ENCODE data around the gene HTR6.

HTR6 gene

DNA sequence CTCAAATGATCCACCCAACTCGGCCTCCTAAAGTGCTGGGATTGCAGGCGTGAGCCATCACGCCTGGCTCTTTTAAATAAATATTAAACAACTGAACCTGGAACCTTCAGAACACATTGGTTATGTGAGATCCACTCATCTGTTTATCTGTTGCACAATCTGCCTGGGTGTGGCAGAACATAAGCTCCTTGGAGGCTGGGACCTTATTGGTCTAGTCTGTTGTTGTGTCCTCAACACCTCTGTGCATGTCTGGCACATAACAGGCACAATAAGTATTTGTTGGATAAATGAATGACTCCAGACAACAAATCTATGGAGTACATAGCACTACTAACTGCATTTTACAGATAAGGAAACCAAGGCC, 24.7 kb upstream of the HTR6 start:
- DNase-seq: no peak

DNA sequence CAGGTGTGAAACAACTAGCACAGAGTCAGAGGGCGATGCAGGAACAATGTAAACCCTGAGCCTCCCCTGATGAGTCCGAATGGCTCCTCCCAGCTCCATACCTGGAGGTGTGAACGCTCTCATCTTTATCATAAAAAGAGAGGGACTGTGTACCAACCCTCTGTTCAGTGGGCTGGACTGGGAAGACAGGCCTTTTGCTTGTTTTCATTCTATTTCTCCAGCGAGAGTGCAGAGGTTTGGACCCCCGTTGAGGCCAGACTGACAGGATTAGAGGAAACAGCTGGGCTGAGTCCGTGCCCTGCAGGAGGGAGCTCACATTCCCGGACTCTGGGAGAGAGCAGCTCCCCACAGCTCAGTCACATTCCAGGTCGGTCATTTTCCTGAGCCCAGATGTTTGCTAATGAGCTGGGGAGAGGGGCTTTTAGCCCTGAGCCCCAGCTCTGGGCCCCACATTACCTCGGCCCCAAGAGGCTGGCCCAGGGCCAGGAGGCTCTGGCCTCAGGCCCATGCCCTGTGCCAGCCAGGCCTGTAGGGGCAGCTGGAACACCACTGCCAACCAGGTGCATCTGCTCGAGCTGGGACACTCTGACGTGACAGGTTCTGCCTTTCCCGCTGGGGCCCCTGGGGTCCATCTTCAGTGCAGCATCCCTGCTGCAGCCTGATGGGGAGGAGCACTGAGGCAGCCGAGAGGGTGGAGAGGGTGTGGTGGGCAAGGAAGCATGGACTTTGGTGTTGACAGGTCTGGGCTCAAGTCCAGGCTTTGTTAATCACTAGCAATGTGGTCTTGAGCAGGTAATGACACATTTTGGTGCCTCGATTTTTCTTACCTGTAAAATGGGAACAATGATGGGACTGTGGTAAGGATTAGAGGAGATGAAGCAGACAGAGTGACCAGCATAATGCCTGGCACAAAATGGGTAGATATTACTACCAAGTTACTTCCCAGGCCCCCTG, 24.0 kb upstream of the HTR6 start:
- DNase-seq: peak; percentile 50

DNA sequence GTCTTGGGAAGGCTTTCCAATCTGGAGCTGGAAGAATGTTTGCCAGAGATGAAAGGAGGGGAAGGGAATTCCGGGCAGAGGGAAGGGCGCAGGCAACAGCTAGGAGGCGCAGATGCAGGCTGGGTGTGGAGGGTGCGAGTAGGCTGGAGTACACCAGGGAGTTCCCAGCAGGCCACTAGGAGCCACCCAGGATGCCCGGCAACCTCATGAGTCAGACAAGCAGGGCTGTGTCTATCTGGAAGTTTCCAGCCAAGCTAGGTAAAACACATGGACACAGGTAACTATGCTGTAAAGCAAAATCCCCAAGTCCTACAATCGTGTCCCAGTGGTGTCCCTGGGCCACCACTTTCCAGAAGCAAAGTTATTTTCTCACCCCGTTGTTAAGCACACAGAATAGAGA, 21.6 kb upstream of the HTR6 start:
- no peak for DNase-seq

DNA sequence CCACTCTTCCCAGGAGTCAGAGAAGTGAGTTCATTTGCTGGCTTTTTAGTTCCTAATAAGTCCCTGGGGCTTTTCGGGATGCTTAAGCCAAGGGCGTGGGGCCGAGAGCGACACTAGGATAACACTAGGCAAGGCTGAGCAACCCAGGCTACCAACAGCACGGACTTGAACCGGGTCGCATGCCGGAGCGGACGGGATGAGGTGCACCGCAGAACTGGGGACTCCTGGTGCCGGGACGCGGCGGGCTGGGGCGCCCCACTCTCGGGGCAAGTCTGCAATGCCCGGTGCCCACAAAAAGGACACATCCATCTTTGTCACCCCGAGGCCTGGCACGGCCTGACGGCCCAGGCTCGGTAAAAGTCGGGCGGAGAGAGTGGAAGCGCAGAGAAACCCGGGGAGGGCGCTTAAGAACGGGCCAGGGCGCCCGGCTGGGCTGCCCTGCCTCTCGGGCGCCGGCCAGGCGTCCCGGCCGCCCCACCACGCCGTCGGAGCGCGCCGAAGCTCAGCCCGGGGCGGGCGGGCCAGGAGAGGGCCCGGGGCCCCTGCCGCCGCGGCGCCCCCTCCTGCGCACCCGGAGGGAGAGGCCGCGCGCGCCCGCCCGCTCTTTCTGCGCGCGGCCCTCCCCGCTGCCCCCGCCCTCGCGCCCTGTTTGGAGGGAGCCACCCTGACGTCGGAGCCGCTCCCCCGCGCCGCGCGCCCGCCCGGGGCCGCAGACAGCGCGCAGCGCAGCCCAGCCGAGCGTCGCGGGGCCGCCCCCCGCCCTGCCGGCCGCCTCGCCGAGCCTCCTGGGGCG, 20.9 kb upstream of the HTR6 start, which contains the start of gene NBL1:
TSS of gene NBL1 (plus strand) at position 710 of the 793 bp plus-strand sequence. CDS start 10,720 bp downstream, outside the sequence.
- DNase-seq: peak; percentile 82

DNA sequence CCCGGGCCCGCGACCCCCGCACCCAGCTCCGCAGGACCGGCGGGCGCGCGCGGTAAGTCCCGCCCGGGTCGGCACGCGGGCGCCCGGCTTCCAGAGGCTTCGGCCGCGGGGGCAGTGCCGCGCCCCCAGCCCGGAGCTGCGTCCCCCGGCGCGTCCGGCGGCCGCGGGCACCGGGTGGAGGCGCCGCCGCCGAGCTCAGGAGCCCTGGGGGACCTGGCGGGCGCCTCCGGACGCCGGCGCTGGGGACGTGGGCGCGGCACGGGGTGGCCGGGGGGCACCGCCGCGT, 20.3 kb upstream of the HTR6 start:
- no peak for DNase-seq

DNA sequence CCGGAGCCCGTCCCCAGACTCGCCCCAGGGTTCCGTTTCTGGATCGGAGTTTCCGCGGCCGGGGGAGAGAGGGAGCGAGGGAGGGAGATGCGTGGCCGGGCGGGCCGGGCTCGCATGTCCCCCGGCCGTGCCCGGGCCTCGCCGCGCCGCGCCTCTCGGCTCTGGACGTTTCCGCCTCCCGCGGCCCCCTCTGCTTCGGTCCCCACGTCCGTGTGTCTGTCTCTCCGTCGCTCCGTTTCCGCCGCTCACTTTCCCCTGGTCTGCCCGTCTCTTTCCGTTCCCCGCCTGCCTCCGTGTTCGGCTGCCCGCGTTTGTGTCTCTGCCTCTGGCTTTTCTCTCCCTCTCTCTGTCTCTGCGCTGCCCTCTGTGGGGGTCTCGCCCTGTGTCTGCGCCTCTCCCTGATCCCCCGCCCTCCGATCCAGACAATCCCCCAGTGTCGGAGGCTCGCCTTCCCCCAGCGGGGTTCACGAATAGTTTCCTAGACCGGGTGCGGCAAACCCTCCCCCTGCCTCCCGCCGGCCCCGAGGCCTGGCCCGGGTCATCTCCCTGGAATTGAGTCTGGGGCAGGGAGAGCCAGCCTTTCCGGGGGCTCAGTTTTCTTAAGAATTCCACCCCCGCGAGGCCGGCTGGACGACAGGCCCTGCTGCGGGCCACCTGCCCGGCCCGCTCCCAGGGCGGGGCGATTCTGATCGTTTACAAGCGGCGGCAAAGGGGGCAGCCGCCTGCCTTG, 19.8 kb upstream of the HTR6 start:
- peak; percentile 45 for DNase-seq

DNA sequence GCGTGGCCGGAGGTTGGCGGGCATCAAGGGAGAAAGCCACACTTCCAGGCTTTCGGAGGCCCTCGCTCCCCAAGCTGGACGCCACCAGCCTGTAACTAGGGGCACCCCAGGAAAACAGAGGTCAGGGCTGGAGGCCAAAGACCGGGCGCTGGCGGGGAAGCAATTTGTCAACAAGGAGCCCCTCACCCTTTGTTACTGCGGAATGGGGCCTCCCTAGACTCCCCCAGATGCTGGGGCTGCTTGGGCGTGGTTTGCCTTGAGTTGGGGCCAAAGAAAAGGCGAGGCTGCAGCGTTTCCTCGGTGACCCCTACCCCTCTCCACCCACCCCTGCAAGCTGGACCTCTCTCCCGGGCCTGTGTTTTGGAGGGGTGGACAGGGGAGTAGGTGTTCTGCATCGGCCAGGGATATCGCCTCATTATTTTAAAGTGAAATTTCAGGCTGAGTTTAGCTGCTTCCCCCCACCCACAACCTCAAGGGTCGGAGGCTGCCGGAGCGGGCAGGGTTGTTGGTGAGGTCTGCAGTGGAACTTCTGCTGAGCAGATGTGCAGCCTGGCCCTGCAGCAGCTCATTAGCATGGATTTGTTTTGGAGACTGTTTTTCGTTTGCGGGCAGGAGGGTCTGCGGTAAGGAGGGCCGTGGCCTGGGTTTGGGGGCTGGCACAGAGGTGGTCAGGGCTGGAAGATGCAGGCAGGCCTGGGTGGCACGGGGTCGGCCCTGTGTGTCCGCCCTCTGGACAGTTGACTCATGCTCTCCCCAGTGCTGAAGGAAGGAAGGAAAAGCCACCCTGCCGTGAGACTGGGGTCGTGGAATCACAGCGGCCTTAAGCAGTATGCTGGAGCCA, 19.0 kb upstream of the HTR6 start:
- no peak for DNase-seq

DNA sequence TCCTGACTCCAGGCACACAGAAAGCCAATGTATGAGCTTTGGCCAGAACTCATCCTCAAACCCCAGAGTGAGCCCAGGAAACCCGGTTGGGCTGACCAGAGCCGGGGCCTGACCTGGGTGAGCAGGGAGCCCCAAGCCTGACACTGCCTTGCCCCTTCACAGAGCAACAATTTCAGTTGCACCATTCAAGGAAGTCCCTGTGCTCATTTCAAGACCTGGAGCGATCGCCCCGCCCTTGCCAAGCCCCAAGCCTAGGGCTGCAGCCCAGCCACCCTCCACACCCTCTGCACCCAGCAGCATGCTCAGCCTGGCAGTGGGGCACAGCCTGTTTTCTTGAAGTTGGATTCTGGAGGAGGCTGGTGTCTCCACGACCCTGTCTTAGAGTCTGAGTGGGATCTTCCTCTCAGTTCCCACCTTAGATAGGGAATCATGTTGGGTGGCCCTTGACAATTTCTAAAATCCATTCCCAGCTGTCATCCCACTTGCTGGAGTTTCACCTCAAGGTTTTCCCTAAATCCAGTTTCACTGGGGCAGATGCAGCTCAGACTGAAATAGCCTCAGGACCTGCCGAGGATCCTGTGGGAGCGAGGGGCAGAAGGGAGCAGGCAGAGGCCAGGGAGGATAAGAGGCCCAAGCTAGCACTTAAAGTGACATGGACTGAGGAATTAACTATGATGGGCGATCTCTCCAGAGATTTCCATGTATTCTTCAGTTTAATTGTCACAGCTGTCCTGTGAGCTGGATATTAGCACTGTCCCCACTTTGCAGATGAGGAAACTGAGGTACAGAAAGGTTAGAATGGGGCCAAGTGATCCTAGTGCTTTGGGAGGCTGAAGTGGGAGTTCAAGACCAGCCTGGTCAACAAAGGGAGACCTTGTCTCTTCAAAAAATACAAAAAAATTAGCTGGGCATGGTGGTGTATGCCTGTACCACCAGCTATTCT, 18.0 kb upstream of the HTR6 start:
- DNase-seq: no peak

DNA sequence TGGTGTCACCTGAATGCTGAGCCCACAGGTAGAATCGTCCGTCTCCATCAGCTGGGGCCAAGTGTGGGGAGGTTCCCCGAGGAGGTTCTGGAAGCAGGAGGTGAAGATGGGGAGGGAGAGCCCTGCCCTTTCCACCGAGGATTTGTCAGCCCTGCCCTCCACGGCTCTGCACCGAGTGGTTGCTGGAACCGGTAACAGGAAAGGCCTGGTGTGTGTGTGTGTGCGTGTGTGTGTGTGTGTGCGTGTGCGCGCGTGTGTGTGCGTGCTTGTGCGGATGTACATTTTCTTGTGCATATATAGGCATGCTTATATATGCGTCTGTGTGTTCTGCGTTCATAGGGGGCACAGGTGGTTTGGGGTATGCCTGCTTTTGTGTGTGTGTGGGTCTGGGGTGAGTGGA, 17.0 kb upstream of the HTR6 start:
- DNase-seq: no peak

DNA sequence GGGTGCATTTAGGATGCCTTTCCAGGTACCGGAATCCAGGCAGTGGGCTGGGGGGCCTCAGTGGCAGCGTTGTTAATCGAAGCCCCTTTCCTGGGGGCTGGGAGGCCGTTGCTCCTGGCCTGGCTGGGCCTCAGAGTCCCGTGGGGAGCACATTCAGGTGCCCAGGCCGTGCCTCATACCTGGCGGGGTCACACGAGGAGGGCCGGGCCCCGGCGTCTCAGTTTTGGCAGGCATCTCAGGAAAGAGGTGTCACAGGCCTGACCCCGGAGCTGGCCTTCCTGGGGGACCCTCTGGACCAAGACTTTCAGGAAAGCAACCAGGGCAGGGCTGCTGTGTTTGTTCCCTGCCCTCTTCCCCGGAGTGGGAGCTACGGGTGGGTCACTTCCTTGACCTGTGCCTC, 16.4 kb upstream of the HTR6 start:
- DNase-seq: no peak

DNA sequence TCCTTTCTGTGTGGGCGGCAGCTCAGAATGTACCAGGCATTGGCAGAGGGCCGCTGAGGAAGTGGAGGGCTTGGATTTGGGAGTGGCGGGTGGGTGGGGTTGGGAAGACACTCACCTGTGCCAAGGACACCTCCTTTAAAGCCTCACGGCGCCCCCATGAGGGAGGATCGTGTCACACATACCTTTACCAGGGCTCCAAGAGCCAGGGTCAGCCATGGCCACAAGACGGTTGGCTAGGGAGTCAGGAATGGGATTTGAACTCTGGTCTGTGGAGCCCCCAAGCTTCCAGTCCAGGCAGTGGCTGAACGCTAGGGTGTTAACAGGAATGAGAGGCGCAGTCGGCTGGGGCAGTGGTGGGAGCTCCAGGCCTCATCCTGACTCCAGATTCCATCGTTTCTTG, 16.0 kb upstream of the HTR6 start:
- DNase-seq: peak; percentile 41

DNA sequence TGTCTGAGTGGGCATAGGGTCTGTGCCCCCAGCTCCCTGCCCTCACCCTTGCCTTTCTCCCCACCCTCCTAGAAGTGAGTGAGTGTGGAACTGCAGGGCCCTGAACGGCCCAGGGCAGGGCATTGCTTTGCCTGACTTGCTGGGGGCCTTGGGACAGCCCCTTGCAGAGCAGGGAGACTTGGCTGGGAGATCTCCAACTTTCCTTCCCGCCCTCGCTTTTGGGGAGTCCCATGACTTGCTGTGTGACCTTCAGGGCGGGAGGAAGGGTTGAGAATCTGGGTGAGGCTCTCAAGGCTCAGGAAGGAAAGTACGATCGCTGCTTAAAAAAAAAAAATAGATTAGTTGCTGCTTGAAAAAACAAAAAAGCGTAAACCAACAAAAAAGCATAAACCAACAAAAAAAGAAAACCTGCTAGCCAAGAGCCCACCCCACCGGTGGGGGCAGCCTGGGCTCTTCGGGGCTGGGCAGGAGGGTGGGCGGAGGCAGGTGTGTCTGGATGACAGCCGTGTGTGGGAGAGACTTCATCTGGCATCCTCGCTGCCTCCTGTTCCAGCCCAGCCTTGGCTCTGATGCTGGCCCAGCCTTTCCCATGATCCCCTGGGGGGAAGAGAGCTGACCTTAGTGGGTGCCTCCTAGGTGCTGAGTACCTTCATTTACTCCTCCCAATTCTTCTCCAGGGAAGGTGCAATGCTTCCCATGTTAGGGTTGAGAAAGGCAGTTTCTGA, 14.1 kb upstream of the HTR6 start:
- DNase-seq: no peak

DNA sequence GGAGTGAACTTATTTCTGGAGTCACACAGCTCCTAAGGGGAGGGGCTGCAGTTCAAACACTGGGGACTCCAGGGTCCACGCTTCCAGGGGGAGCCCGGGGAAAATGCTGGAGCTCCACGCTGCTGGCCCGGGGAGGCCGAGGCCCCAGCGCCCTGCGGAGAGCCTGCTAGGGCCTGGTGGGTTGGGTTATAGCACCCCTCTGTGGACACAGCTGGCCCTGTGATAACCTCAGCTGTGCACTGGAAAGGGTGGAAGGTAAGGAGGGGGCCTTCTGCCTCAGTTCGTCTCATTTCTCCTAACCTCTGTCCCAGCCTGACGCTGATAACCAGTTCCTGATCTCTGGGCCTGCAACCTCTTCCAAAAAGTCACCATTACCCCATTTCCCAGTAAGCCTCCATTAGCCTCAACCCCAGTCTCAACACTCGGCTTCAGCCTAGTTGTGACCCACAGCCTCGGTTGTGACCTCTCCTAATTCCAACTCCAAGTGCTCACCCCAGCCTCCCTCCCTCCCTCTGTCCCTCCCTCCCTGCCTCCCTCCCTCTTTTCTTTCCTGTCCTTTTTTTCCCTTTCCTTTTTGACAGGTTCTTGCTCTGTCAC, 13.4 kb upstream of the HTR6 start:
- DNase-seq: peak; percentile 72

DNA sequence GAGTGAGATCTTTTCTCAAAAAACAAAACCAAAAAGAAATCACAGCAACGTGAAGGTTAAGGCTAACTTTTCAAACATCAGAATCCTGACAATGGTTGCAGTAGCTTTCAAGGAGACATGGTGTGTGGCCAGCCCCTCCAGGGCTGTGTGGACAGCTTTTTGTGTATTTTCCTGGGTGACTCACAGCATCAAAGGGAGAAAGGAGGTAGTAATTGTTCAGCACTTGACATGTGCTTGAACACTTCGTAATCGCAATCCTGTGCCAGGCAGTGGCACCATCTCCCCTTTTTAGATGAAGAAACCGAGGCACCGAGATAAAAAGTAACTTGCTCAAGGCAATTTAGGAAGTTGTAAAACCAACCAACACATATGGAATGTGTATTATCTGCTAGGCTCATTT, 10.3 kb upstream of the HTR6 start:
- DNase-seq: no peak

DNA sequence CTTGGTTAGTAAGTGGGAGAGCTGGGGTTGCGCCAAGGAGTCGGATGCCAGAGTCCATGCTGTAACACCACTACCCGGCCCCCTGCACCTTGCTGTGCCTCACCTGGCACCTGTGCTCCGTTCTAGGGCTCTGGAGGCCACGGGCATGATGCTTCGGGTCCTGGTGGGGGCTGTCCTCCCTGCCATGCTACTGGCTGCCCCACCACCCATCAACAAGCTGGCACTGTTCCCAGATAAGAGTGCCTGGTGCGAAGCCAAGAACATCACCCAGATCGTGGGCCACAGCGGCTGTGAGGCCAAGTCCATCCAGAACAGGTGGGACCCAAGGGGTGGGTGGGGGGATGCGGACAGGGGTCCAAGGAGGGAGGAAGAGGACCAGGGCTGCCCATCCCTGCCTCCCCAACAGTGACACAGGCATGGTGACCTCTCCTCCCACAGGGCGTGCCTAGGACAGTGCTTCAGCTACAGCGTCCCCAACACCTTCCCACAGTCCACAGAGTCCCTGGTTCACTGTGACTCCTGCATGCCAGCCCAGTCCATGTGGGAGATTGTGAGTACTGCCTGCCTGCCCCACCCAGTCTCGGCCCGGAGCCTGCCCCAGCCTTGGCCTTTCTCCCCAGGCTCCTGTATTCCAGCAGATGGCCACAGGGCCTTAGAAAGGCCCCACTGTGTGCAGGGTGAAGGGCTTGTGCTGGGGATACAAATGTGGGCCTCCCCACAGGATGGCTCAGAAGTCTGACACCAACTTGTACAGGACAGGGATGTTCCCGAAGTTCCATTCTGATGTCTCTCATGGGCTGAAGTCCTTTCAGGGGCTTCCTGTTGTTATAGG, 9.6 kb upstream of the HTR6 start:
- no peak for DNase-seq

DNA sequence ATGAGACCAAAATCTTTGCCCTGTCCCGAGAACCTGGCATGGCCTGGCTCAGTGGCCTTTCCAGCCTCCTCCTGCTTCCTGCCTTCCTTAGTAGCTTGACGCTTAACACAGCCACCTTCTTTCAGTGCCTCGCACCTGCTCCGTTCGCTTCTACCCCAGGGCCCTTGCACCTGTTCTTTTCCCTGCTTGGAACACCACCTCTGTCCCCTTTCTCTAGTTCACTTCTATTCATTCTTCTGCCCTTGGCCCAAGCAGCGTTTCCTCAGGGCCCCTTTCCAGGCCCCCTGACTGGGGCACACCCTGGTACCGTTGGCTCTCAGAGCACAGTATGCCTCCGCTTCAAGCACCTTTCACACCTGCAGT, 9.0 kb upstream of the HTR6 start:
- DNase-seq: no peak

DNA sequence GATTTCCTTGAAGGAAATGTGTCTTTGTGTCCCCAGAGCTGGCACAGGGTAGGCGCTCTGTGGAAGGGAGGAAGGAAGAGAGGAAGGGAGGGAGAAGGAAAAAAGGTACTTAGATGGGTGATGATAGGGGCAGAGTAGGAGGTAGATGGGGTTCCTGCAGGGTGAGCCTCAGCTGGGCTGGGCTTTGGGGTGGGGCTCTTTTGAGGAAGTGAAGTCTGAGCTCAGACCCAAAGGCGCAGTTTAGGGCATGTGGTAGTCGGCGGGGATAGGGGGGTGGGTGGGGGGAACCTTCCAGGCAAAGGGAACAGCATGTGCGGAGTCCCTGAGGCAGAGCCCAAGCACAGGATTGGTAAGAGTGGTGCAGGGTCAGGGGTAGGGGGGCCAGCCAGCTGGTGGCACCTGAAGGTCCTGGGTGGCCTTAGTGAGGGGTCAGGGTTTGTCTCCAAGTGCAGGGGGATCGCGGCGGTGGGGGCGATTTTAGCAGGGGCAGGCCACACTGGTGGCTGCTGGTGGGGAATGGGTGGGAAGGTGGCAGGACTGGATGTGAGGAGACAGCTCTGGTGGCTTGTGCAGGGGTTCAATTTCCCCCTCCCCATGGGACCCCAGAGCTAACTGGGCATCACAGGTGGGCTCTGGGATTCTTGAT, 8.4 kb upstream of the HTR6 start:
- no peak for DNase-seq

DNA sequence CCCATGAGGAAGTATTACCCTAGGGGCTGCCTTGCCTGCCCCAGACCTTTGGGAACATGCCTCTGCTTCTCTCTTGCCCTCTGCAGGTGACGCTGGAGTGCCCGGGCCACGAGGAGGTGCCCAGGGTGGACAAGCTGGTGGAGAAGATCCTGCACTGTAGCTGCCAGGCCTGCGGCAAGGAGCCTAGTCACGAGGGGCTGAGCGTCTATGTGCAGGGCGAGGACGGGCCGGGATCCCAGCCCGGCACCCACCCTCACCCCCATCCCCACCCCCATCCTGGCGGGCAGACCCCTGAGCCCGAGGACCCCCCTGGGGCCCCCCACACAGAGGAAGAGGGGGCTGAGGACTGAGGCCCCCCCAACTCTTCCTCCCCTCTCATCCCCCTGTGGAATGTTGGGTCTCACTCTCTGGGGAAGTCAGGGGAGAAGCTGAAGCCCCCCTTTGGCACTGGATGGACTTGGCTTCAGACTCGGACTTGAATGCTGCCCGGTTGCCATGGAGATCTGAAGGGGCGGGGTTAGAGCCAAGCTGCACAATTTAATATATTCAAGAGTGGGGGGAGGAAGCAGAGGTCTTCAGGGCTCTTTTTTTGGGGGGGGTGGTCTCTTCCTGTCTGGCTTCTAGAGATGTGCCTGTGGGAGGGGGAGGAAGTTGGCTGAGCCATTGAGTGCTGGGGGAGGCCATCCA, 7.8 kb upstream of the HTR6 start:
- no peak for DNase-seq

Measured in femur (tissue), 1 donor.